ENCODE measurements around the gene HOXA7. TPM values are rescaled to one million over a fixed set of nuclear protein-coding genes. Genes with fewer than 3 reads are reported as not detected.

Gene HOXA7
- total and polyA plus RNA-seq, 10 of the 15 experiments (the other 5 are each of a cell fraction or from before 2014, with no cell fraction given) = not detected

DNA sequence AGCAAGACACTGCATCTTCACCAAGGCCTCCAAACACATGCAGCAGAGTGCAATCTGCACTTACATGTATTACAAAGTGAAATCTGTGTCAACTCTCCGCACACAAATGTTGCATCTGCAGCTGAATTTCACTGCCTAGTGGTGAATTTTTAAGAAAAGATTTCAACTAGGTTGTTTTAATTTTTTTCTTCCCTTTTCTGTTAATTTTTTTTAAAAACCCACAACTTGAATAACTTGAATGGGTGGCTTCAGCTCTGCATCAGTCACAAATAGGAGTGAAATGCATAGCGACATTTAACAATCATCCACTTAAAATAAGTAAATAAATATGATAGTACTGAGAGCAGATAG, 37.5 kb upstream of the HOXA7 start (continued):
- no peak for TF ChIP-seq MYB (IDR thresholded peaks at IDR 0.05; ENCODE audit: borderline replicate concordance, low read depth, low read length)
- TF ChIP-seq ZNF384 (IDR thresholded peaks at IDR 0.05; ENCODE audit: borderline replicate concordance, low read depth, low read length) = no peak
- TF ChIP-seq BCL11A (IDR thresholded peaks at IDR 0.05; ENCODE audit: low read depth, low read length) = no peak

DNA sequence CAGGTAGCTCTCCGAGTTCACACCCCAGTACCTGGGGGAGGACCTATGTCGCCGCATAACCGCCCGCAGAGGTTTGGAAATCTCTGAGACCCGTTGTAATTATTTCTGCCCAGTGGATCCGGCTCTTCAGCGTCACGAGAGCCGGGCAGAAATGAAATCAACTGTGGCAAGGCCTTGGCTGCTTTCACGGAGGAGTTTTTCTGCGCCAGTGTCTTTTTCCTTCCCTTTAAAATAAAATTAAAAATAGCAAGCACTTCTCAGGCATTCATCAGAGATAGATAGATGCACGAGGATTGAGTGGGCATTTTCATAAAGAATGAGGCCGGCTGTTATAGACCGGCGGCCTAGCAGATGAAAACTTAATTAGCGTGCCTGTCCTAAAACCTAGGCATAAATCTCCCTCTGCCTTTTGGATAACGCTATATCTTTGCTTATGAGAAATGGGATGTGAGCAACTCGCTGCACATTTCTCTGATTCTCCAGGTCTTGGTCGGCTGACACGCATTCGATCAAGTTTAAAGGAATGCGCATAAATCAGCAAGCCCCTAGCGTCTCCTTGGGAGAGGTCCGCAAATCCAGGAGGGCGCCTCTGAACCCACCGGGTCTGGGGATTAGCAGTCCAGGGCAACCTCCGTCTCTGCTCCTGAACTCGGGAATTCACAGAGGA, 37.0 kb upstream of the HOXA7 start:
- TF ChIP-seq NFXL1 (IDR thresholded peaks at IDR 0.05; ENCODE audit: borderline replicate concordance) (no peak), NR2F1 (conservative IDR thresholded peaks at IDR 0.05) (no peak), RBBP5 (conservative IDR thresholded peaks at IDR 0.05) (no peak), EZH2 (IDR thresholded peaks at IDR 0.05; ENCODE audit: borderline replicate concordance, control insufficient read depth, low read depth, low read length) (no peak), EED (IDR thresholded peaks at IDR 0.05; ENCODE audit: low read depth) (no peak), ZNF384 (IDR thresholded peaks at IDR 0.05; ENCODE audit: borderline replicate concordance, low read depth, low read length) (no peak), CHD1 (IDR thresholded peaks at IDR 0.05; ENCODE audit: low read depth, low read length) (no peak), TBL1XR1 (IDR thresholded peaks at IDR 0.05; ENCODE audit: low read depth, low read length) (no peak), SMAD1 (IDR thresholded peaks at IDR 0.05; ENCODE audit: low read depth, partially characterized antibody) (no peak), NFIC (IDR thresholded peaks at IDR 0.05; ENCODE audit: low read depth, low read length) (no peak), HDGF (IDR thresholded peaks at IDR 0.05) (no peak), CBX5 (IDR thresholded peaks at IDR 0.05; ENCODE audit: low read depth) (no peak), FOXK2 (IDR thresholded peaks at IDR 0.05) (no peak)
- TF ChIP-seq, protein P1, sequence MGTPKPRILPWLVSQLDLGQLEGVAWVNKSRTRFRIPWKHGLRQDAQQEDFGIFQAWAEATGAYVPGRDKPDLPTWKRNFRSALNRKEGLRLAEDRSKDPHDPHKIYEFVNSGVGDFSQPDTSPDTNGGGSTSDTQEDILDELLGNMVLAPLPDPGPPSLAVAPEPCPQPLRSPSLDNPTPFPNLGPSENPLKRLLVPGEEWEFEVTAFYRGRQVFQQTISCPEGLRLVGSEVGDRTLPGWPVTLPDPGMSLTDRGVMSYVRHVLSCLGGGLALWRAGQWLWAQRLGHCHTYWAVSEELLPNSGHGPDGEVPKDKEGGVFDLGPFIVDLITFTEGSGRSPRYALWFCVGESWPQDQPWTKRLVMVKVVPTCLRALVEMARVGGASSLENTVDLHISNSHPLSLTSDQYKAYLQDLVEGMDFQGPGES (IDR thresholded peaks at IDR 0.05) = no peak
- TF ChIP-seq, protein P2, sequence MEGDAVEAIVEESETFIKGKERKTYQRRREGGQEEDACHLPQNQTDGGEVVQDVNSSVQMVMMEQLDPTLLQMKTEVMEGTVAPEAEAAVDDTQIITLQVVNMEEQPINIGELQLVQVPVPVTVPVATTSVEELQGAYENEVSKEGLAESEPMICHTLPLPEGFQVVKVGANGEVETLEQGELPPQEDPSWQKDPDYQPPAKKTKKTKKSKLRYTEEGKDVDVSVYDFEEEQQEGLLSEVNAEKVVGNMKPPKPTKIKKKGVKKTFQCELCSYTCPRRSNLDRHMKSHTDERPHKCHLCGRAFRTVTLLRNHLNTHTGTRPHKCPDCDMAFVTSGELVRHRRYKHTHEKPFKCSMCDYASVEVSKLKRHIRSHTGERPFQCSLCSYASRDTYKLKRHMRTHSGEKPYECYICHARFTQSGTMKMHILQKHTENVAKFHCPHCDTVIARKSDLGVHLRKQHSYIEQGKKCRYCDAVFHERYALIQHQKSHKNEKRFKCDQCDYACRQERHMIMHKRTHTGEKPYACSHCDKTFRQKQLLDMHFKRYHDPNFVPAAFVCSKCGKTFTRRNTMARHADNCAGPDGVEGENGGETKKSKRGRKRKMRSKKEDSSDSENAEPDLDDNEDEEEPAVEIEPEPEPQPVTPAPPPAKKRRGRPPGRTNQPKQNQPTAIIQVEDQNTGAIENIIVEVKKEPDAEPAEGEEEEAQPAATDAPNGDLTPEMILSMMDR (IDR thresholded peaks at IDR 0.05 in 2 of 3, conservative IDR thresholded peaks at IDR 0.05 in 1 of 3; ENCODE audit: control insufficient read depth in 2 of 3, extremely low read depth in 1 of 3, insufficient read depth in 1 of 3, low read depth in 3 of 3, low read length in 3 of 3) = no peak
- TF ChIP-seq, protein P3, sequence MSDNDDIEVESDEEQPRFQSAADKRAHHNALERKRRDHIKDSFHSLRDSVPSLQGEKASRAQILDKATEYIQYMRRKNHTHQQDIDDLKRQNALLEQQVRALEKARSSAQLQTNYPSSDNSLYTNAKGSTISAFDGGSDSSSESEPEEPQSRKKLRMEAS (IDR thresholded peaks at IDR 0.05; ENCODE audit: low read depth, low read length) = no peak
- H3K27me3 ChIP-seq (replicated peaks in 1 of 2; ENCODE audit: control insufficient read depth in 2 of 2, insufficient read depth in 2 of 2, low read length in 1 of 2) = peaks cover 24 to 42% of the 10 kb centered on the region in 2 experiments
- FAIRE-seq (no peak), ATAC-seq (no peak), DNase-seq (ENCODE audit: low read depth, low spot score) (no peak)
- no peak overlapping the region for H3K4me2 ChIP-seq (ENCODE audit: control insufficient read depth, insufficient read depth)
- CTCF ChIA-PET = interaction anchor here (0.9 to 3.3 kb wide), 2 partner anchors 383 to 726 kb away, joined by 3 to 93 read pairs; no protein-coding TSS in a partner anchor
- POLR2A ChIA-PET = no interaction called here
- no peak overlapping the region for H3K4me3 ChIP-seq
- H3K36me3 ChIP-seq (ENCODE audit: control insufficient read depth in 2 of 2, insufficient read depth in 2 of 2, low read length in 1 of 2) = no peaks in the 10 kb centered on the region
- SMC1A ChIA-PET (ENCODE audit: uncharacterized antibody, unreplicated experiment) = no interaction called here
- RAD21 ChIA-PET (ENCODE audit: unreplicated experiment) = no interaction called here
- 0 out of 2 replicates have a peak, but pooled peaks cover 3% of the 10 kb centered on the region for H4K20me1 ChIP-seq (ENCODE audit: control insufficient read depth, insufficient read depth)
- H3K9me3 ChIP-seq (replicated peaks; ENCODE audit: control insufficient read depth, insufficient read depth, low read length) = no peaks in the 10 kb centered on the region; the same call in 2 of the 3 replicates
- no TSS peak for BruUV-seq (replicated peaks)
- WGBS (ENCODE audit: insufficient coverage, insufficient replicate concordance, low lambda C conversion rate, missing lambda C conversion rate) = 50% methylated on average over 29 of the region's 29 CpGs
- H3K27ac ChIP-seq (ENCODE audit: control insufficient read depth, insufficient read depth) = no peak overlapping the region
- no peak overlapping the region for H2AFZ ChIP-seq (ENCODE audit: control insufficient read depth, low read depth, low read length)
- H3K9ac ChIP-seq (ENCODE audit: control insufficient read depth, insufficient read depth, low read length) = no peak overlapping the region
- H3K79me2 ChIP-seq (ENCODE audit: control insufficient read depth, insufficient read depth, low read length) = no peaks in the 10 kb centered on the region
- in situ Hi-C loops (cut with MboI) (no loop called here), intact Hi-C loops (cut with micrococcal nuclease; ENCODE audit: unreplicated experiment) (no loop called here)
- H3K4me1 ChIP-seq (ENCODE audit: control insufficient read depth, insufficient read depth, low read length) = no peaks in the 10 kb centered on the region
